HFF-Myc (cell line): ENCODE results near the gene PCSK1.

Experiments
- DNase-seq: peaks from one replicate; pipeline ENCODE4 v3.0.0-alpha.2; 2011; ENCODE audit warnings: low read depth; ENCODE audit errors: extremely low read depth
- H3K4me3 ChIP-seq: replicated peaks from 2 replicates; pipeline ENCODE4 v1.5.1; 2011; ENCODE audit warnings: low read depth, mild to moderate bottlenecking, control low read depth, low read length
- CTCF ChIP-seq: IDR thresholded peaks from 2 replicates; pipeline ENCODE4 v1.5.1; 2012; ENCODE audit warnings: mild to moderate bottlenecking, low read depth, low read length, control low read depth; ENCODE audit errors: missing control alignments

PCSK1 gene

GRCh38 chr5:96427824-96428223 is 5.2 kb downstream of the PCSK1 start:
- TF ChIP-seq CTCF, result no peak
- DNase-seq, result peak; percentile 10
- no peak overlapping the region for H3K4me3 ChIP-seq

- TF ChIP-seq CTCF, result no peak
- DNase-seq, result no peak
Measured at GRCh38 chr5:96426831-96427230, 6.2 kb downstream of the PCSK1 start.

GRCh38 chr5:96425443-96425842 is 7.6 kb downstream of the PCSK1 start:
- no peak overlapping the region for H3K4me3 ChIP-seq
- TF ChIP-seq CTCF, result no peak
- no peak for DNase-seq

More at GRCh38 chr5:96426831-96427230, 6.2 kb downstream of the PCSK1 start:
- H3K4me3 ChIP-seq, result no peak overlapping the region

- no peak overlapping the region for H3K4me3 ChIP-seq
- no peak for DNase-seq
- no peak for TF ChIP-seq CTCF
Measured at GRCh38 chr5:96415897-96416296, 17.2 kb downstream of the PCSK1 start.

GRCh38 chr5:96412868-96413449 is 20.1 kb downstream of the PCSK1 start:
- H3K4me3 ChIP-seq, result no peak overlapping the region
- no peak for TF ChIP-seq CTCF
- DNase-seq, result no peak

GRCh38 chr5:96410013-96410412 is 23.0 kb downstream of the PCSK1 start:
- no peak for TF ChIP-seq CTCF
- no peak for DNase-seq
- H3K4me3 ChIP-seq, result no peak overlapping the region
